ENCODE data around the gene GSS. TPM values are rescaled to one million over a fixed set of nuclear protein-coding genes. Genes with fewer than 3 reads are reported as not detected.

Gene GSS
- total and polyA plus RNA-seq, 7 donors: 14.5 to 36.6 (median 24.5) TPM

DNA sequence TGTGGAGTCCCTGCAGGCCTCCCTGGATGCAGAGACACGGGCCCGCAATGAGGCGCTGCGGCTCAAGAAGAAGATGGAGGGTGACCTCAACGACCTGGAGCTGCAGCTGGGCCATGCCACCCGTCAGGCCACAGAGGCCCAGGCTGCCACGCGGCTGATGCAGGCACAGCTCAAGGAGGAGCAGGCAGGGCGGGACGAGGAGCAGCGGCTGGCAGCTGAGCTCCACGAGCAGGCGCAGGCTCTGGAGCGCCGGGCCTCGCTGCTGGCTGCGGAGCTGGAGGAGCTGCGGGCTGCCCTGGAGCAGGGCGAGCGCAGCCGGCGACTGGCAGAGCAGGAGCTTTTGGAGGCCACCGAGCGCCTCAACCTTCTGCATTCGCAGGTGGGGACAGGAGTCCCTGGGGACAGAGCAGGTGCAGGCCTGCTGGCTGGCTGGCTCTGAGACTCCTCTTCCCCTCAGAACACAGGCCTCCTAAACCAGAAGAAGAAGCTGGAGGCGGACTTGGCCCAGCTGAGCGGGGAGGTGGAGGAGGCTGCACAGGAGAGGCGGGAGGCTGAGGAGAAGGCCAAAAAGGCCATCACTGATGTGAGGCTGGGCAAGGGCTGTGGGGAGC, 44.8 kb upstream of the GSS start:
- no peak overlapping the region for H3K27ac ChIP-seq
- H3K36me3 ChIP-seq (ENCODE audit: insufficient read depth in 1 of 2, low read depth in 1 of 2): peaks cover 2 to 95% of the 10 kb centered on the region in 2 donors
- H3K9me3 ChIP-seq: no peaks in the 10 kb centered on the region
- DNase-seq (peak in 1 of 2 donors; percentile 0), ATAC-seq (no peak)
- TF ChIP-seq, protein P1, sequence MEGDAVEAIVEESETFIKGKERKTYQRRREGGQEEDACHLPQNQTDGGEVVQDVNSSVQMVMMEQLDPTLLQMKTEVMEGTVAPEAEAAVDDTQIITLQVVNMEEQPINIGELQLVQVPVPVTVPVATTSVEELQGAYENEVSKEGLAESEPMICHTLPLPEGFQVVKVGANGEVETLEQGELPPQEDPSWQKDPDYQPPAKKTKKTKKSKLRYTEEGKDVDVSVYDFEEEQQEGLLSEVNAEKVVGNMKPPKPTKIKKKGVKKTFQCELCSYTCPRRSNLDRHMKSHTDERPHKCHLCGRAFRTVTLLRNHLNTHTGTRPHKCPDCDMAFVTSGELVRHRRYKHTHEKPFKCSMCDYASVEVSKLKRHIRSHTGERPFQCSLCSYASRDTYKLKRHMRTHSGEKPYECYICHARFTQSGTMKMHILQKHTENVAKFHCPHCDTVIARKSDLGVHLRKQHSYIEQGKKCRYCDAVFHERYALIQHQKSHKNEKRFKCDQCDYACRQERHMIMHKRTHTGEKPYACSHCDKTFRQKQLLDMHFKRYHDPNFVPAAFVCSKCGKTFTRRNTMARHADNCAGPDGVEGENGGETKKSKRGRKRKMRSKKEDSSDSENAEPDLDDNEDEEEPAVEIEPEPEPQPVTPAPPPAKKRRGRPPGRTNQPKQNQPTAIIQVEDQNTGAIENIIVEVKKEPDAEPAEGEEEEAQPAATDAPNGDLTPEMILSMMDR (IDR thresholded peaks at IDR 0.05): no peak
- no peak overlapping the region for H3K4me3 ChIP-seq
- 84 to 88% (median 85%) methylated on average over 27 to 28 of the region's 28 CpGs for WGBS, 3 donors
- intact Hi-C loops (cut with DNase I): no loop called here
- no peaks in the 10 kb centered on the region for H3K4me1 ChIP-seq
- H3K27me3 ChIP-seq (ENCODE audit: insufficient read depth in 3 of 3, low read length in 2 of 3): no peaks in the 10 kb centered on the region

DNA sequence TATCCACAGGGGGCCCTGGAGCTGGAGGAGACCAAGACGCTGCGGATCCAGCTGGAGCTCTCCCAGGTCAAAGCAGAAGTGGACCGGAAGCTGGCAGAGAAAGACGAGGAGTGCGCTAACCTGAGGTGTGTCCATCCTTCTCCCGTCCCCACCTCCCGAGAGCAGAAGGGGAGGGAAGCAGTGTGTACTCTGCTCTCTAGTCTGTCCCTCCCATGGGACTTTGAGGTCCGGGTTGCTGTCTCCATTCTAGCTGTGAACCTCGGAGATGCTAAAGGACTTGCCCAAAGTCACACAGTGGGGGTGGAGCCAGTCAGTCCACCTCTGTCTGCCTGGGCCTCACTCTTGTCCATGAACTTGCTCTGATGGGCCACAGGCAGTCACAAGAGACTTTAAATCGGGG, 44.2 kb upstream of the GSS start:
- peak overlapping the region; percentile 67 for H3K27ac ChIP-seq
- no peak overlapping the region for H3K4me3 ChIP-seq
- TF ChIP-seq, protein P1 (IDR thresholded peaks at IDR 0.05): no peak
- WGBS, 3 donors: 44 to 67% (median 52%) methylated on average over 10 of the region's 10 CpGs
- no peaks in the 10 kb centered on the region for H3K9me3 ChIP-seq
- H3K27me3 ChIP-seq (ENCODE audit: insufficient read depth in 3 of 3, low read length in 2 of 3): no peaks in the 10 kb centered on the region
- DNase-seq: no peak
- ATAC-seq: no peak
- intact Hi-C loops (cut with DNase I): no loop called here
- no peaks in the 10 kb centered on the region for H3K4me1 ChIP-seq
- peaks cover 2 to 95% of the 10 kb centered on the region in 2 donors for H3K36me3 ChIP-seq (ENCODE audit: insufficient read depth in 1 of 2, low read depth in 1 of 2)

DNA sequence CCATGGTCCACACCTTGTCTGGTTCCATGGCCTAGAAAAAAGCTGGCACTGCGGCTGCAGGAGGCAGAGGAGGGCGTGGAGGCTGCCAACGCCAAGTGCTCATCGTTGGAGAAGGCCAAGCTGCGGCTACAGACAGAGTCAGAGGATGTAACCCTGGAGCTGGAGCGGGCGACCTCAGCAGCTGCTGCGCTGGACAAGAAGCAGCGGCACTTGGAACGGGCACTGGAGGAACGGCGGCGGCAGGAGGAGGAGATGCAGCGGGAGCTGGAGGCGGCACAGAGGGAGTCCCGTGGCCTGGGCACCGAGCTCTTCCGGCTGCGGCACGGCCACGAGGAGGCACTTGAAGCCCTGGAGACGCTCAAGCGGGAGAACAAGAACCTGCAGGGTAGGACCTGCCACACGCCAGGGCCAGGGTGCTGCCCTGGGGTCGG, 43.4 kb upstream of the GSS start:
- intact Hi-C loops (cut with DNase I): no loop called here
- ATAC-seq (peak; percentile 5 to 71 (median 64)), DNase-seq (peak in 1 of 2 donors; percentile 80)
- Histone ChIP-seq H3K4me3 (no peak overlapping the region), H3K9me3 (no peaks in the 10 kb centered on the region), H3K27ac (peak overlapping the region; percentile 67), H3K4me1 (no peaks in the 10 kb centered on the region), H3K36me3 (ENCODE audit: insufficient read depth in 1 of 2, low read depth in 1 of 2) (peaks cover 2 to 95% of the 10 kb centered on the region in 2 donors), H3K27me3 (ENCODE audit: insufficient read depth in 3 of 3, low read length in 2 of 3) (no peaks in the 10 kb centered on the region)
- WGBS, 3 donors: 57 to 81% (median 65%) methylated on average over 24 to 25 of the region's 25 CpGs
- TF ChIP-seq, protein P1 (IDR thresholded peaks at IDR 0.05): no peak

- DNase-seq (no peak), ATAC-seq (peak in 1 of 4 donors; percentile 0)
- intact Hi-C loops (cut with DNase I): no loop called here
Observed at GRCh38 chr20:34998331-34998950, 42.8 kb upstream of the GSS start.

More at GRCh38 chr20:34998331-34998950, 42.8 kb upstream of the GSS start:
- Histone ChIP-seq H3K4me3 (no peak overlapping the region), H3K27me3 (ENCODE audit: insufficient read depth in 3 of 3, low read length in 2 of 3) (no peaks in the 10 kb centered on the region), H3K4me1 (no peaks in the 10 kb centered on the region), H3K9me3 (no peaks in the 10 kb centered on the region), H3K27ac (peak overlapping the region; percentile 67), H3K36me3 (ENCODE audit: insufficient read depth in 1 of 2, low read depth in 1 of 2) (peaks cover 2 to 95% of the 10 kb centered on the region in 2 donors)
- TF ChIP-seq, protein P1 (IDR thresholded peaks at IDR 0.05): no peak
- 75 to 80% (median 77%) methylated on average over 26 to 28 of the region's 28 CpGs for WGBS, 3 donors
